ENCODE data around the gene CLCN1.

The CLCN1 gene

DNA sequence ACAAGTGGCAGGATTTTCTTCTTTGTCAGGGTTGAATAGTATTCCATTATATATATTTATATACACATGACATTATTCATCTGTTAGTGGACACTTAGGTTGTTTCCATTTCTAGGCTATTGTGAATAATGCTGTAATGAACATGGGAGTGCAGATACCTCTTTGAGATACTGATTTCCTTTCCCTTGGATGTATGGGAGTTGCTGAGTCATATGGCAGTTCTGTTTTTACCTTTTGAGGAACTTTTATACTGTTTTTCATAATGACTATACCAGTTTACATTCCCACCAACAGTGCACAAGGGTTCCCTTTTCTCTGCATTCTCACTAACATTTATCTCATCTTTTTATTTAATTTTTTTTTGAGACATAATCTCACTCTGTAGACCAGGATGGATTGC, 1.8 kb upstream of the CLCN1 start:
- Histone ChIP-seq H3K9ac (ENCODE audit: low read depth, low read length) (no peak overlapping the region), H3K27me3 (ENCODE audit: insufficient read depth, low read length, poor library complexity) (no peaks in the 10 kb centered on the region), H3K9me3 (ENCODE audit: insufficient read depth, low read length, severe bottlenecking) (no peaks in the 10 kb centered on the region), H3K4me1 (ENCODE audit: insufficient read depth, low read length) (no peaks in the 10 kb centered on the region), H3K4me3 (ENCODE audit: low read depth in 1 of 2, low read length in 2 of 2) (no peak overlapping the region), H3K4me2 (ENCODE audit: insufficient read depth, low read length) (no peak overlapping the region), H3K79me2 (ENCODE audit: insufficient read depth, low read length) (no peaks in the 10 kb centered on the region), H4K20me1 (ENCODE audit: insufficient read depth, low read length) (no peaks in the 10 kb centered on the region), H3K36me3 (ENCODE audit: insufficient read depth, low read length) (peaks cover 3% of the 10 kb centered on the region; the same call in 1 of the 2 replicates), H3K27ac (ENCODE audit: low read length) (no peak overlapping the region), H2AFZ (ENCODE audit: low read depth, low read length) (no peak overlapping the region)
- DNase-seq = no peak
- ATAC-seq (ENCODE audit: insufficient read depth, low read depth) = no peak
- TF ChIP-seq, protein P1, sequence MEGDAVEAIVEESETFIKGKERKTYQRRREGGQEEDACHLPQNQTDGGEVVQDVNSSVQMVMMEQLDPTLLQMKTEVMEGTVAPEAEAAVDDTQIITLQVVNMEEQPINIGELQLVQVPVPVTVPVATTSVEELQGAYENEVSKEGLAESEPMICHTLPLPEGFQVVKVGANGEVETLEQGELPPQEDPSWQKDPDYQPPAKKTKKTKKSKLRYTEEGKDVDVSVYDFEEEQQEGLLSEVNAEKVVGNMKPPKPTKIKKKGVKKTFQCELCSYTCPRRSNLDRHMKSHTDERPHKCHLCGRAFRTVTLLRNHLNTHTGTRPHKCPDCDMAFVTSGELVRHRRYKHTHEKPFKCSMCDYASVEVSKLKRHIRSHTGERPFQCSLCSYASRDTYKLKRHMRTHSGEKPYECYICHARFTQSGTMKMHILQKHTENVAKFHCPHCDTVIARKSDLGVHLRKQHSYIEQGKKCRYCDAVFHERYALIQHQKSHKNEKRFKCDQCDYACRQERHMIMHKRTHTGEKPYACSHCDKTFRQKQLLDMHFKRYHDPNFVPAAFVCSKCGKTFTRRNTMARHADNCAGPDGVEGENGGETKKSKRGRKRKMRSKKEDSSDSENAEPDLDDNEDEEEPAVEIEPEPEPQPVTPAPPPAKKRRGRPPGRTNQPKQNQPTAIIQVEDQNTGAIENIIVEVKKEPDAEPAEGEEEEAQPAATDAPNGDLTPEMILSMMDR (IDR thresholded peaks at IDR 0.05; ENCODE audit: borderline replicate concordance, extremely low read depth, low read length, poor library complexity, severe bottlenecking) = no peak
- TF ChIP-seq EZH2 (IDR thresholded peaks at IDR 0.05; ENCODE audit: borderline replicate concordance, low read depth, low read length, severe bottlenecking) = no peak

DNA sequence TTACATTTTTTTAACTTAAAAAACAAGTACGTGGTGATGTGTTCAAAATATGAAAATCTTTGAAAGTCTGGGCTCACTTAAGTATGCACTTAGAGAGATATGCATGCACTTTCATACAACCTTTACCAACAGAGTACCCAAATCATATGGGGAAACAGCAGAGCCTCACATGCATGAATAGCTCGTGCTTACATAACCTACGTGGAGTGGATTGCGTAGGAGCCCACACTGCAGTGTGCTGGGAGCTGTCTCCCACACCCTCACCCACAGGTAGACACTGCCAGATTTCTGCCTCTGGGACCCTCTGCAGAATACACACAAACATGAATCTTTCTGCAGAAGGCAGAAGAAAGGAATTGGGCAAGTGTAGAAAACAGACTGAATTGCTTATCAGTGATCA, 581 bp downstream of the CLCN1 start:
- H3K4me3 ChIP-seq (ENCODE audit: low read depth in 1 of 2, low read length in 2 of 2) = no peak overlapping the region
- H3K27ac ChIP-seq (ENCODE audit: low read length) = no peak overlapping the region
- no peak overlapping the region for H3K9ac ChIP-seq (ENCODE audit: low read depth, low read length)
- H3K4me2 ChIP-seq (ENCODE audit: insufficient read depth, low read length) = no peak overlapping the region
- H3K4me1 ChIP-seq (ENCODE audit: insufficient read depth, low read length) = no peaks in the 10 kb centered on the region
- H4K20me1 ChIP-seq (ENCODE audit: insufficient read depth, low read length) = no peaks in the 10 kb centered on the region
- no peak for ATAC-seq (ENCODE audit: insufficient read depth, low read depth)
- no peaks in the 10 kb centered on the region for H3K36me3 ChIP-seq (ENCODE audit: insufficient read depth, low read length)
- no peaks in the 10 kb centered on the region for H3K27me3 ChIP-seq (ENCODE audit: insufficient read depth, low read length, poor library complexity)
- TF ChIP-seq, protein P1 (IDR thresholded peaks at IDR 0.05; ENCODE audit: borderline replicate concordance, extremely low read depth, low read length, poor library complexity, severe bottlenecking) = no peak
- TF ChIP-seq EZH2 (IDR thresholded peaks at IDR 0.05; ENCODE audit: borderline replicate concordance, low read depth, low read length, severe bottlenecking) = no peak
- DNase-seq = no peak
- H3K79me2 ChIP-seq (ENCODE audit: insufficient read depth, low read length) = no peaks in the 10 kb centered on the region
- H3K9me3 ChIP-seq (ENCODE audit: insufficient read depth, low read length, severe bottlenecking) = no peaks in the 10 kb centered on the region
- no peak overlapping the region for H2AFZ ChIP-seq (ENCODE audit: low read depth, low read length)

DNA sequence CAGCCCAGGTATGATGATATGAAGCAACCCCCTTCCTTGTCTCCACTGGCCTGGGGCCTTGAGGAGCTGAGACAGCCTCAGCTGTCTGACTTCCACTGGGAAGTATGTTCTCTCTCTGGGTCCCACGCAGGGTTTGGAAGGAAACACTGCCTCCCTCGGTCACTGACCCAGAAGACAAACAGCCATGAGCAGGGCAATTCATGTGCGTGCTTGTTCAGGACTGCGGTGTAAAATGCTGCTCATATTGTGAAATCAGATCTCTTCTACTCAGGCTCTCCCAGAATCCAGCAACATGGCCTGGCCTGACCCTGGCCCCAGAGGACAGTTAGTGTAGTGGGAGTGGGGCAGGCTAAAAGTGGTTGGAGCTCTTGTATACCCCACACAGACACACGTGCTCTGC, 2.8 kb downstream of the CLCN1 start:
- no peak overlapping the region for H3K9ac ChIP-seq (ENCODE audit: low read depth, low read length)
- H3K79me2 ChIP-seq (ENCODE audit: insufficient read depth, low read length) = no peaks in the 10 kb centered on the region
- no peaks in the 10 kb centered on the region for H3K36me3 ChIP-seq (ENCODE audit: insufficient read depth, low read length)
- no peak overlapping the region for H3K27ac ChIP-seq (ENCODE audit: low read length)
- no peak for DNase-seq
- no peak overlapping the region for H3K4me2 ChIP-seq (ENCODE audit: insufficient read depth, low read length)
- H4K20me1 ChIP-seq (ENCODE audit: insufficient read depth, low read length) = no peaks in the 10 kb centered on the region
- no peak for TF ChIP-seq EZH2 (IDR thresholded peaks at IDR 0.05; ENCODE audit: borderline replicate concordance, low read depth, low read length, severe bottlenecking)
- TF ChIP-seq, protein P1 (IDR thresholded peaks at IDR 0.05; ENCODE audit: borderline replicate concordance, extremely low read depth, low read length, poor library complexity, severe bottlenecking) = no peak
- no peaks in the 10 kb centered on the region for H3K9me3 ChIP-seq (ENCODE audit: insufficient read depth, low read length, severe bottlenecking)
- no peak overlapping the region for H2AFZ ChIP-seq (ENCODE audit: low read depth, low read length)
- H3K4me3 ChIP-seq (ENCODE audit: low read depth in 1 of 2, low read length in 2 of 2) = no peak overlapping the region
- no peaks in the 10 kb centered on the region for H3K27me3 ChIP-seq (ENCODE audit: insufficient read depth, low read length, poor library complexity)
- H3K4me1 ChIP-seq (ENCODE audit: insufficient read depth, low read length) = no peaks in the 10 kb centered on the region
- no peak for ATAC-seq (ENCODE audit: insufficient read depth, low read depth)

DNA sequence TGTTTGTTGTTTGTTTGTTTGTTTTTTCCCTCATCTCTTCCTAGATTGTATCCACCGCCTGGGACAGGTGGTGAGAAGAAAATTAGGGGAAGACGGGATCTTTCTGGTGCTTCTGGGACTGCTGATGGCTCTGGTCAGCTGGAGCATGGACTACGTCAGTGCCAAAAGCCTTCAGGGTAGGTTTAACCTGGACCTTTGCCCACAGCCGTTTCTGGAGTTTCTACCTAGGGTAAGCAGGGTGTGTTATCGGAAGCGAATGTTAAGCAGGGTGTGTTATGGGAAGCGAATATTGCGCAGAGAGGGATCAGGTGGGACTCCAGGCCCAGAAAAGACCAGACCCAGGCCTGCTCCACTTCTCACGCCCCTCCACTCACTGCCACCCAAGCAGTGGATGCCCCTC, 4.7 kb downstream of the CLCN1 start:
- H3K4me3 ChIP-seq (ENCODE audit: low read depth in 1 of 2, low read length in 2 of 2) = no peak overlapping the region
- DNase-seq (no peak), ATAC-seq (ENCODE audit: insufficient read depth, low read depth) (no peak)
- no peak overlapping the region for H3K9ac ChIP-seq (ENCODE audit: low read depth, low read length)
- no peaks in the 10 kb centered on the region for H3K4me1 ChIP-seq (ENCODE audit: insufficient read depth, low read length)
- no peak overlapping the region for H2AFZ ChIP-seq (ENCODE audit: low read depth, low read length)
- no peaks in the 10 kb centered on the region for H4K20me1 ChIP-seq (ENCODE audit: insufficient read depth, low read length)
- H3K27me3 ChIP-seq (ENCODE audit: insufficient read depth, low read length, poor library complexity) = no peaks in the 10 kb centered on the region
- H3K9me3 ChIP-seq (ENCODE audit: insufficient read depth, low read length, severe bottlenecking) = no peaks in the 10 kb centered on the region
- no peaks in the 10 kb centered on the region for H3K79me2 ChIP-seq (ENCODE audit: insufficient read depth, low read length)
- H3K36me3 ChIP-seq (ENCODE audit: insufficient read depth, low read length) = no peaks in the 10 kb centered on the region
- H3K27ac ChIP-seq (ENCODE audit: low read length) = no peak overlapping the region
- TF ChIP-seq, protein P1 (IDR thresholded peaks at IDR 0.05; ENCODE audit: borderline replicate concordance, extremely low read depth, low read length, poor library complexity, severe bottlenecking) = no peak
- no peak for TF ChIP-seq EZH2 (IDR thresholded peaks at IDR 0.05; ENCODE audit: borderline replicate concordance, low read depth, low read length, severe bottlenecking)
- no peak overlapping the region for H3K4me2 ChIP-seq (ENCODE audit: insufficient read depth, low read length)
